Endothelial cell of umbilical vein (primary cell): ENCODE data around the gene CFAP99. TPM values are rescaled to one million over a fixed set of nuclear protein-coding genes. Genes with fewer than 3 reads are reported as not detected.

Experiments used
- BruUV-seq: library from RNA; stranded (reverse); fragments of 400-500 nt; replicated peaks from 2 replicates; lab custom pipeline; 2021; lab: Mats Ljungman, UMichigan
- CTCF ChIA-PET: fragments of 300-600, 350-600 bp; sonication (Branson Sonifier 250); formaldehyde crosslinking; loops from one replicate; lab custom pipeline; 2021; ENCODE audit warnings: antibody characterized with exemption, inconsistent platforms; lab: Charles Lee
- POLR2A ChIA-PET: fragments of 300-600, 350-600 bp; sonication (Branson Sonifier 250); formaldehyde crosslinking; loops from one replicate; lab custom pipeline; 2021; ENCODE audit warnings: antibody characterized with exemption, inconsistent platforms; lab: Charles Lee
- DNase-seq: peaks from one replicate; pipeline ENCODE4 v3.0.0-alpha.2; 2011; ENCODE audit warnings: low read depth, low spot score
- FAIRE-seq: peaks from 2 replicates; lab custom pipeline; 2011; peaks lifted over from hg19 to GRCh38; lab: Jason Lieb, UNC
- H2AFZ ChIP-seq: 2 replicates; pipeline ENCODE4 v1.6.0; 2012; ENCODE audit warnings: low read depth, low read length, control low read depth, inconsistent platforms
- H3K27ac ChIP-seq: 2 replicates; pipeline ENCODE4 v1.5.1; 2011; ENCODE audit warnings: low read depth, mild to moderate bottlenecking, control low read depth, low read length, moderate library complexity; ENCODE audit not compliant: insufficient read depth
- H3K27me3 ChIP-seq, 2 experiments: 2 replicates each; pipeline versions ENCODE4 v1.6.0 to v1.6.1; 2011; ENCODE audit warnings: low read length in 2 of 2, mixed read lengths in 1 of 2; ENCODE audit not compliant: control insufficient read depth in 2 of 2, insufficient read depth in 2 of 2
- H3K36me3 ChIP-seq, 2 experiments: 2 replicates in 1 of 2; 3 replicates in 1 of 2; pipeline ENCODE4 v1.5.1; 2011; ENCODE audit warnings: low read length in 2 of 2, mild to moderate bottlenecking in 1 of 2, moderate library complexity in 1 of 2; ENCODE audit not compliant: control insufficient read depth in 2 of 2, insufficient read depth in 2 of 2; ENCODE audit errors: extremely low read depth in 1 of 2
- H3K4me1 ChIP-seq: 3 replicates; pipeline ENCODE4 v1.5.1; 2011; ENCODE audit warnings: mild to moderate bottlenecking, low read length; ENCODE audit not compliant: control insufficient read depth, insufficient read depth; ENCODE audit errors: extremely low read depth
- H3K4me2 ChIP-seq: 2 replicates; pipeline ENCODE4 v1.6.1; 2011; ENCODE audit warnings: low read length, control low read depth, mixed read lengths; ENCODE audit not compliant: insufficient read depth
- H3K4me3 ChIP-seq, 3 experiments: fragments of 200-600 bp in 1 of 3; sonication (generic), shearing (Covaris generic) in 1 of 3; replicated peaks in 1 of 3; 2 replicates each; pipeline ENCODE4 v1.5.1; 2011 to 2016; ENCODE audit warnings: control low read depth in 3 of 3, low read length in 3 of 3, mild to moderate bottlenecking in 2 of 3, inconsistent platforms in 1 of 3, low read depth in 1 of 3, moderate library complexity in 1 of 3; ENCODE audit not compliant: insufficient read depth in 1 of 3
- H3K79me2 ChIP-seq: 2 replicates; pipeline ENCODE4 v1.6.0; 2012; ENCODE audit warnings: low read length, inconsistent platforms; ENCODE audit not compliant: control insufficient read depth, insufficient read depth
- H3K9ac ChIP-seq: replicated peaks from 2 replicates; pipeline ENCODE3; 2011; ENCODE audit warnings: low read length, control low read depth; ENCODE audit not compliant: insufficient read depth; ENCODE audit errors: extremely low read depth
- H3K9me1 ChIP-seq: replicated peaks from 3 replicates; pipeline ENCODE4 v1.6.0; 2011; ENCODE audit warnings: mild to moderate bottlenecking, low read length; ENCODE audit not compliant: control insufficient read depth, insufficient read depth; ENCODE audit errors: extremely low read depth
- H3K9me3 ChIP-seq: replicated peaks from 2 replicates; pipeline ENCODE4 v1.5.1; 2012; ENCODE audit warnings: low read length, inconsistent platforms; ENCODE audit not compliant: control insufficient read depth, insufficient read depth
- H4K20me1 ChIP-seq: replicated peaks from 2 replicates; pipeline ENCODE3; 2011; ENCODE audit warnings: mild to moderate bottlenecking, low read length; ENCODE audit not compliant: control insufficient read depth, insufficient read depth; ENCODE audit errors: extremely low read depth
- CTCF ChIP-seq, 2 donors: IDR thresholded peaks; 1 replicate in 1 of 2; 2 replicates in 1 of 2; pipeline ENCODE4 v1.5.1; 2011; ENCODE audit warnings: low read length in 2 of 2, mild to moderate bottlenecking in 2 of 2, moderate library complexity in 2 of 2, control low read depth in 1 of 2, inconsistent platforms in 1 of 2, low read depth in 1 of 2; ENCODE audit not compliant: insufficient read depth in 1 of 2; ENCODE audit errors: extremely low read depth in 1 of 2
- JUN ChIP-seq: IDR thresholded peaks from 2 replicates; pipeline ENCODE4 v1.6.1; 2011; ENCODE audit warnings: borderline replicate concordance, low read depth; ENCODE audit not compliant: insufficient read length, insufficient read depth
- POLR2A ChIP-seq: IDR thresholded peaks from 2 replicates; pipeline ENCODE4 v1.6.1; 2012; ENCODE audit warnings: low read depth, mild to moderate bottlenecking, control low read depth, low read length
- POLR2AphosphoS5 ChIP-seq: IDR thresholded peaks from 2 replicates; pipeline ENCODE4 v1.6.1; 2012; ENCODE audit warnings: low read depth, mild to moderate bottlenecking, control low read depth, low read length, moderate library complexity; ENCODE audit not compliant: insufficient read depth
- dilution Hi-C: fragments of 300-500 bp; cut with MboI; formaldehyde crosslinking; loops from one replicate; pipeline ENCODE4 v1.15.0; 2019; ENCODE audit warnings: low sequenced_read_pairs; ENCODE audit not compliant: extremely low pct_ligation_motif_present
- intact Hi-C: fragments of 100-400 bp; cut with micrococcal nuclease; formaldehyde crosslinking; loops from one replicate; pipeline ENCODE4 v1.10.0; 2022
- polyA plus RNA-seq, 4 experiments: library from polyadenylated mRNA; depleted of rRNA in 3 of 4; stranded (reverse) in 3 of 4; unstranded in 1 of 4; fragments of >200 nt; gene quantifications; 2 replicates each; pipeline versions ENCODE4 v1.2.1 to v1.2.3, GENCODE V29; 2011 to 2012; ENCODE audit warnings: missing spikeins in 1 of 4
- total RNA-seq: library from RNA; stranded (reverse); gene quantifications from 2 replicates; pipeline ENCODE4 v1.2.3, GENCODE V29; 2021

CFAP99 gene
- total and polyA plus RNA-seq, 2 donors (not counting 3 experiments of a cell fraction or from before 2014, with no cell fraction given), result 0.03 TPM; not detected in 1

- no peak overlapping the region for H3K4me3 ChIP-seq
- no peaks in the 10 kb centered on the region for H3K9me3 ChIP-seq
- H3K79me2 ChIP-seq, result no peaks in the 10 kb centered on the region
- H3K27ac ChIP-seq, result no peak overlapping the region
- ChIA-PET POLR2A (no interaction called here), CTCF (interaction anchor here (2.5 kb wide), 1 partner anchor 240 kb away, joined by 11 read pairs; no protein-coding TSS in a partner anchor)
- DNase-seq (no peak), FAIRE-seq (no peak)
- H3K36me3 ChIP-seq, result no peaks in the 10 kb centered on the region
- intact Hi-C loops (no loop called here), dilution Hi-C loops (no loop called here)
- H4K20me1 ChIP-seq, result no peaks in the 10 kb centered on the region
- no peaks in the 10 kb centered on the region for H3K9me1 ChIP-seq
- no peaks in the 10 kb centered on the region for H3K27me3 ChIP-seq
- H3K4me2 ChIP-seq, result no peak overlapping the region
- BruUV-seq, result no TSS peak
- TF ChIP-seq POLR2AphosphoS5 (no peak), POLR2A (no peak), JUN (no peak), CTCF (IDR thresholded peaks at IDR 0.05; ENCODE audit: extremely low read depth in 1 of 2, insufficient read depth in 1 of 2, low read depth in 1 of 2, low read length in 2 of 2) (no peak)
- H2AFZ ChIP-seq, result no peak overlapping the region
- no peak overlapping the region for H3K9ac ChIP-seq
- H3K4me1 ChIP-seq, result peaks cover 7% of the 10 kb centered on the region
Measured at GRCh38 chr4:2459589-2460349, 41.0 kb downstream of the CFAP99 start.
